Activated CD4-positive, alpha-beta memory T cell treated with anti-CD3 and anti-CD28 coated beads, Interleukin-2, amount 10 ng/mL, durations not matched to agents 7 days and 5 days (primary cell): ENCODE measurements around the gene TMEM266. TPM values are rescaled to one million over a fixed set of nuclear protein-coding genes. Genes with fewer than 3 reads are reported as not detected.

Source experiments
- CTCF ChIA-PET: fragments of 350-600 bp; sonication (Branson Sonifier 250); formaldehyde crosslinking; loops from one replicate; lab custom pipeline; 2021; ENCODE audit warnings: antibody characterized with exemption, inconsistent platforms; lab: Charles Lee
- POLR2A ChIA-PET: fragments of 350-600 bp; sonication (Branson Sonifier 250); formaldehyde crosslinking; loops from one replicate; lab custom pipeline; 2021; ENCODE audit warnings: antibody characterized with exemption; lab: Charles Lee
- DNase-seq: peaks from one replicate; pipeline ENCODE4 v3.0.0-alpha.2; 2020
- H3K27ac Mint-ChIP-seq: one replicate; pipeline ENCODE4 v1.8.0; 2021; ENCODE audit warnings: mild to moderate bottlenecking, mixed read lengths
- H3K27me3 Mint-ChIP-seq: one replicate; pipeline ENCODE4 v1.8.0; 2021; ENCODE audit warnings: mixed read lengths
- H3K36me3 Mint-ChIP-seq: one replicate; pipeline ENCODE4 v1.8.0; 2021; ENCODE audit warnings: low read depth, mixed read lengths
- H3K4me1 Mint-ChIP-seq: one replicate; pipeline ENCODE4 v1.8.0; 2021; ENCODE audit warnings: mixed read lengths
- H3K4me3 Mint-ChIP-seq: one replicate; pipeline ENCODE4 v1.8.0; 2021; ENCODE audit warnings: mild to moderate bottlenecking, mixed read lengths
- H3K9me3 Mint-ChIP-seq: one replicate; pipeline ENCODE4 v1.8.0; 2021; ENCODE audit warnings: mixed read lengths
- total RNA-seq, 2 experiments: library from RNA; stranded (reverse); gene quantifications; one replicate each; pipeline ENCODE4 v1.2.3, GENCODE V29; 2021

TMEM266 gene
- total RNA-seq, 2 experiments from 2014 or later = not detected

- ChIA-PET POLR2A (no interaction called here), CTCF (no interaction called here)
- DNase-seq = no peak
- H3K27ac Mint-ChIP-seq = no peak overlapping the region
- no peaks in the 10 kb centered on the region for H3K9me3 Mint-ChIP-seq
- peaks cover 4% of the 10 kb centered on the region for H3K27me3 Mint-ChIP-seq
- peaks cover 8% of the 10 kb centered on the region for H3K4me1 Mint-ChIP-seq
- no peak overlapping the region for H3K4me3 Mint-ChIP-seq
- no peaks in the 10 kb centered on the region for H3K36me3 Mint-ChIP-seq
These were observed 13.8 kb downstream of the TMEM266 start for GRCh38 chr15:76073554-76073953.

- peaks cover 11% of the 10 kb centered on the region for H3K4me1 Mint-ChIP-seq
- H3K27me3 Mint-ChIP-seq = peaks cover 4% of the 10 kb centered on the region
- H3K9me3 Mint-ChIP-seq = no peaks in the 10 kb centered on the region
- H3K4me3 Mint-ChIP-seq = no peak overlapping the region
- POLR2A ChIA-PET = no interaction called here
- no peaks in the 10 kb centered on the region for H3K36me3 Mint-ChIP-seq
- H3K27ac Mint-ChIP-seq = no peak overlapping the region
- DNase-seq = no peak
- CTCF ChIA-PET = interaction anchor here (0.6 kb wide), 1 partner anchor 1403 kb away, joined by 4 read pairs; no protein-coding TSS in a partner anchor
These were observed 15.3 kb downstream of the TMEM266 start for GRCh38 chr15:76075046-76075445.

GRCh38 chr15:76078285-76078877 is 18.6 kb downstream of the TMEM266 start:
- Mint-ChIP-seq H3K9me3 (no peaks in the 10 kb centered on the region), H3K36me3 (no peaks in the 10 kb centered on the region)

GRCh38 chr15:76084256-76084655 is 24.5 kb downstream of the TMEM266 start:
- no peak for DNase-seq
- ChIA-PET CTCF (interaction anchor here (0.7 kb wide), 1 partner anchor 237 kb away, joined by 3 read pairs; no protein-coding TSS in a partner anchor), POLR2A (no interaction called here)
- H3K4me3 Mint-ChIP-seq = no peak overlapping the region
- H3K9me3 Mint-ChIP-seq = no peaks in the 10 kb centered on the region
- H3K36me3 Mint-ChIP-seq = no peaks in the 10 kb centered on the region
- peaks cover 25% of the 10 kb centered on the region for H3K27me3 Mint-ChIP-seq
- H3K4me1 Mint-ChIP-seq = no peaks in the 10 kb centered on the region
- H3K27ac Mint-ChIP-seq = no peak overlapping the region

More at GRCh38 chr15:76078285-76078877, 18.6 kb downstream of the TMEM266 start:
- DNase-seq = no peak
- H3K4me1 Mint-ChIP-seq = peaks cover 11% of the 10 kb centered on the region
- H3K4me3 Mint-ChIP-seq = no peak overlapping the region
- H3K27ac Mint-ChIP-seq = no peak overlapping the region
- peaks cover 4% of the 10 kb centered on the region for H3K27me3 Mint-ChIP-seq
- ChIA-PET POLR2A (interaction anchor here (1.5 kb wide), 1 partner anchor 15 kb away, joined by 3 read pairs; no protein-coding TSS in a partner anchor), CTCF (no interaction called here)

GRCh38 chr15:76098685-76099084 is 38.9 kb downstream of the TMEM266 start:
- POLR2A ChIA-PET = no interaction called here

GRCh38 chr15:76099388-76099787 is 39.6 kb downstream of the TMEM266 start:
- H3K4me1 Mint-ChIP-seq = no peaks in the 10 kb centered on the region
- H3K36me3 Mint-ChIP-seq = no peaks in the 10 kb centered on the region
- no peak for DNase-seq
- CTCF ChIA-PET = no interaction called here
- H3K27me3 Mint-ChIP-seq = peaks cover 44% of the 10 kb centered on the region
- H3K9me3 Mint-ChIP-seq = no peaks in the 10 kb centered on the region
- POLR2A ChIA-PET = no interaction called here
- H3K27ac Mint-ChIP-seq = no peak overlapping the region
- no peak overlapping the region for H3K4me3 Mint-ChIP-seq

More at GRCh38 chr15:76098685-76099084, 38.9 kb downstream of the TMEM266 start:
- Mint-ChIP-seq H3K36me3 (no peaks in the 10 kb centered on the region), H3K27me3 (peaks cover 50% of the 10 kb centered on the region), H3K4me1 (no peaks in the 10 kb centered on the region), H3K9me3 (no peaks in the 10 kb centered on the region), H3K4me3 (no peak overlapping the region), H3K27ac (no peak overlapping the region)
- DNase-seq = no peak
- CTCF ChIA-PET = no interaction called here

- no peak for DNase-seq
- Mint-ChIP-seq H3K4me1 (no peaks in the 10 kb centered on the region), H3K27me3 (peaks cover 35% of the 10 kb centered on the region), H3K27ac (no peak overlapping the region), H3K9me3 (no peaks in the 10 kb centered on the region), H3K4me3 (no peak overlapping the region), H3K36me3 (no peaks in the 10 kb centered on the region)
- ChIA-PET POLR2A (no interaction called here), CTCF (interaction anchor here (1.2 kb wide), 1 partner anchor 39 kb away, joined by 3 read pairs; no protein-coding TSS in a partner anchor)
These were observed 40.6 kb downstream of the TMEM266 start for GRCh38 chr15:76100361-76100760.

GRCh38 chr15:76101655-76102054 is 41.9 kb downstream of the TMEM266 start:
- no peak for DNase-seq
- Mint-ChIP-seq H3K36me3 (no peaks in the 10 kb centered on the region), H3K4me3 (no peak overlapping the region), H3K27ac (no peak overlapping the region), H3K27me3 (peaks cover 23% of the 10 kb centered on the region), H3K9me3 (no peaks in the 10 kb centered on the region), H3K4me1 (no peaks in the 10 kb centered on the region)
- ChIA-PET POLR2A (no interaction called here), CTCF (no interaction called here)

GRCh38 chr15:76105391-76105790 is 45.6 kb downstream of the TMEM266 start:
- POLR2A ChIA-PET = no interaction called here
- Mint-ChIP-seq H3K4me3 (no peak overlapping the region), H3K9me3 (no peaks in the 10 kb centered on the region), H3K27ac (no peak overlapping the region), H3K36me3 (no peaks in the 10 kb centered on the region), H3K4me1 (no peaks in the 10 kb centered on the region), H3K27me3 (peaks cover 16% of the 10 kb centered on the region)
- no peak for DNase-seq
- CTCF ChIA-PET = no interaction called here

GRCh38 chr15:76105911-76106310 is 46.1 kb downstream of the TMEM266 start:
- no peaks in the 10 kb centered on the region for H3K9me3 Mint-ChIP-seq
- no peak overlapping the region for H3K27ac Mint-ChIP-seq
- H3K4me1 Mint-ChIP-seq = no peaks in the 10 kb centered on the region
- CTCF ChIA-PET = no interaction called here
- peaks cover 20% of the 10 kb centered on the region for H3K27me3 Mint-ChIP-seq
- H3K36me3 Mint-ChIP-seq = no peaks in the 10 kb centered on the region
- no peak for DNase-seq
- H3K4me3 Mint-ChIP-seq = no peak overlapping the region
- POLR2A ChIA-PET = no interaction called here

GRCh38 chr15:76107169-76107568 is 47.4 kb downstream of the TMEM266 start:
- ChIA-PET POLR2A (no interaction called here), CTCF (no interaction called here)
- H3K36me3 Mint-ChIP-seq = no peaks in the 10 kb centered on the region
- no peaks in the 10 kb centered on the region for H3K4me1 Mint-ChIP-seq
- H3K9me3 Mint-ChIP-seq = no peaks in the 10 kb centered on the region
- no peak for DNase-seq
- no peak overlapping the region for H3K27ac Mint-ChIP-seq
- H3K27me3 Mint-ChIP-seq = peaks cover 20% of the 10 kb centered on the region
- no peak overlapping the region for H3K4me3 Mint-ChIP-seq

- no peaks in the 10 kb centered on the region for H3K4me1 Mint-ChIP-seq
- H3K36me3 Mint-ChIP-seq = no peaks in the 10 kb centered on the region
- H3K9me3 Mint-ChIP-seq = no peaks in the 10 kb centered on the region
- H3K4me3 Mint-ChIP-seq = no peak overlapping the region
- H3K27ac Mint-ChIP-seq = no peak overlapping the region
- peaks cover 16% of the 10 kb centered on the region for H3K27me3 Mint-ChIP-seq
- DNase-seq = no peak
- POLR2A ChIA-PET = no interaction called here
- CTCF ChIA-PET = no interaction called here
These were observed 48.4 kb downstream of the TMEM266 start for GRCh38 chr15:76108021-76108723.

- H3K4me3 Mint-ChIP-seq = no peak overlapping the region
- peaks cover 16% of the 10 kb centered on the region for H3K27me3 Mint-ChIP-seq
- no peak overlapping the region for H3K27ac Mint-ChIP-seq
- no peaks in the 10 kb centered on the region for H3K4me1 Mint-ChIP-seq
- ChIA-PET CTCF (no interaction called here), POLR2A (no interaction called here)
- H3K36me3 Mint-ChIP-seq = no peaks in the 10 kb centered on the region
- no peak for DNase-seq
- H3K9me3 Mint-ChIP-seq = no peaks in the 10 kb centered on the region
These were observed 49.3 kb downstream of the TMEM266 start for GRCh38 chr15:76109046-76109445.
